ENCODE results near the gene EVPL. TPM values are rescaled to one million over a fixed set of nuclear protein-coding genes. Genes with fewer than 3 reads are reported as not detected.

EVPL gene
- polyA plus RNA-seq, 3 donors: not detected

DNA sequence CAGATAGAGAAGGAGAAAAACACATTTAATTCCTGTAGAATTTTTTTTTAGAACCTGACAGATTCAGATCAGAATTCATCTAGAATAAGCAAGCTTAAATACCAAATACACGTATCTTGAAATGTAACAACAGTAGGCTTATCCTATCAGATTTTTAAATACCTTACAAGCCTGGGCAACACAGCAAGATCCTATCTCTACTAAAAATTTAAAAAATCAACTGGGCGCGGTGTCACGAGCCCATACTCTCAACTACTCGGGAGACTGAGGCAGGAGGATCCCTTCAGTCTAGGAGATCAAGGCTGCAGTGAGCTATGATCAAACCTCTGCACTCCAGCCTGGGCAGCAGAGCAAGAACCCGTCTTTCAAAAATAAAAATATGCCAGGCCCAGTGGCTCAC lies 61.6 kb downstream of the EVPL start:
- Histone ChIP-seq H3K4me2 (replicated peaks; ENCODE audit: extremely low read depth, low read length, poor library complexity, severe bottlenecking) (no peak overlapping the region), H3K4me1 (ENCODE audit: control insufficient read depth in 1 of 2, insufficient read depth in 2 of 2, low read length in 2 of 2) (peaks cover 26 to 34% of the 10 kb centered on the region in 2 donors), H3K27ac (ENCODE audit: low read depth in 1 of 2, low read length in 2 of 2) (no peak overlapping the region), H3K9me3 (replicated peaks in 1 of 2; ENCODE audit: control insufficient read depth in 1 of 2, insufficient read depth in 1 of 2, low read length in 2 of 2) (no peaks in the 10 kb centered on the region), H4K20me1 (ENCODE audit: insufficient read depth, low read length) (peaks cover 42% of the 10 kb centered on the region), H2AFZ (ENCODE audit: insufficient read depth, low read depth, low read length, poor library complexity, severe bottlenecking) (no peak overlapping the region), H3K27me3 (ENCODE audit: control insufficient read depth in 2 of 2, insufficient read depth in 2 of 2, low read length in 2 of 2) (no peaks in the 10 kb centered on the region), H3K9ac (ENCODE audit: insufficient read depth, low read length, poor library complexity, severe bottlenecking) (no peak overlapping the region), H3K79me2 (ENCODE audit: insufficient read depth, low read length) (peaks cover 83% of the 10 kb centered on the region), H3K36me3 (replicated peaks in 1 of 2; ENCODE audit: control insufficient read depth in 1 of 2, insufficient read depth in 2 of 2, low read length in 2 of 2) (peaks cover 4 to 16% of the 10 kb centered on the region in 2 donors), H3K4me3 (replicated peaks in 1 of 3; ENCODE audit: low read depth in 2 of 3, low read length in 3 of 3) (no peak overlapping the region)
- Mint-ChIP-seq H3K36me3 (peaks cover 29 to 47% of the 10 kb centered on the region in 2 donors), H3K27ac (peak overlapping the region in 3 of 7 donors; percentile 1 to 65 (median 2)), H3K4me3 (no peak overlapping the region), H3K27me3 (ENCODE audit: low read depth in 3 of 3) (no peaks in the 10 kb centered on the region), H3K4me1 (peaks cover 37% of the 10 kb centered on the region), H3K9me3 (peaks cover 0 to 2% (median 1%) of the 10 kb centered on the region in 7 donors)
- WGBS (ENCODE audit: insufficient coverage): 94% methylated on average over 6 of the region's 6 CpGs
- TF ChIP-seq, protein P1, sequence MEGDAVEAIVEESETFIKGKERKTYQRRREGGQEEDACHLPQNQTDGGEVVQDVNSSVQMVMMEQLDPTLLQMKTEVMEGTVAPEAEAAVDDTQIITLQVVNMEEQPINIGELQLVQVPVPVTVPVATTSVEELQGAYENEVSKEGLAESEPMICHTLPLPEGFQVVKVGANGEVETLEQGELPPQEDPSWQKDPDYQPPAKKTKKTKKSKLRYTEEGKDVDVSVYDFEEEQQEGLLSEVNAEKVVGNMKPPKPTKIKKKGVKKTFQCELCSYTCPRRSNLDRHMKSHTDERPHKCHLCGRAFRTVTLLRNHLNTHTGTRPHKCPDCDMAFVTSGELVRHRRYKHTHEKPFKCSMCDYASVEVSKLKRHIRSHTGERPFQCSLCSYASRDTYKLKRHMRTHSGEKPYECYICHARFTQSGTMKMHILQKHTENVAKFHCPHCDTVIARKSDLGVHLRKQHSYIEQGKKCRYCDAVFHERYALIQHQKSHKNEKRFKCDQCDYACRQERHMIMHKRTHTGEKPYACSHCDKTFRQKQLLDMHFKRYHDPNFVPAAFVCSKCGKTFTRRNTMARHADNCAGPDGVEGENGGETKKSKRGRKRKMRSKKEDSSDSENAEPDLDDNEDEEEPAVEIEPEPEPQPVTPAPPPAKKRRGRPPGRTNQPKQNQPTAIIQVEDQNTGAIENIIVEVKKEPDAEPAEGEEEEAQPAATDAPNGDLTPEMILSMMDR (IDR thresholded peaks at IDR 0.05): no peak
- no peak for DNase-seq
- intact Hi-C loops (cut with micrococcal nuclease): no loop called here

DNA sequence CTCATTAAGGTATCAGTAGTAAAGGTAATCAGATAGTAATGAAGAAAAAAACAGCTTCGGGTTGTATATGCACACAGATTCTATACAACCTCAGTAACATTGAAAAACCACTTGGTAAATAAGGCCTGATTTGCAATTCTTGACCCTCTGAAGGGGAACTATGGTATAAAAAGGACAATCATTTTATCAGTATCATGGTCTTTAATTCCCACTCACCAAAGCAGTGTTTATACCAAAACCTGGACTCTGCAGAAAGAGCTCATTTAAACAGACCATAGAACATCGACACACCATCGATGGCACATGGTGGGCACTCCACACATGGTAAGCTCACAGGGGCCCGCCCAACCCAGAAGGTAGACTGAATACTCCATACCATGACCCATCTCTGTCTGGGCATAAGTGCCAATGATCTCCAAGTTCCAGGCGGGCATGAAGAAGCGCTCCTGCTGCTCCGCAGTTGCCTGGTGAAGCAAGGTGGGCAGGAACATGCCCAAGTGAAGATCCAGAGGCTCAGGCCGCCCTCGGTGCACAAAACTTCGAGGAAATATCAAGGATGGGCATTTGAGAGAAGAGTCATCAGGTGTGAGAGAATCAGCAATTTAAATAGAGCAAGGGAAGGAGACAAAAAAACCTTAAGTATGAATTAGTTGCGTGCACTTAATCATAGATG lies 67.1 kb downstream of the EVPL start:
- TF ChIP-seq, protein P1 (IDR thresholded peaks at IDR 0.05): no peak
- peaks cover 56% of the 10 kb centered on the region for H4K20me1 ChIP-seq (ENCODE audit: insufficient read depth, low read length)
- H3K27ac Mint-ChIP-seq: peak overlapping the region in 1 of 7 donors; percentile 54
- H3K4me3 ChIP-seq (replicated peaks in 1 of 3; ENCODE audit: low read depth in 2 of 3, low read length in 3 of 3): no peak overlapping the region
- H3K27ac ChIP-seq (ENCODE audit: low read depth in 1 of 2, low read length in 2 of 2): no peak overlapping the region
- H3K9me3 ChIP-seq (replicated peaks in 1 of 2; ENCODE audit: control insufficient read depth in 1 of 2, insufficient read depth in 1 of 2, low read length in 2 of 2): no peaks in the 10 kb centered on the region
- DNase-seq: no peak
- H3K4me1 Mint-ChIP-seq: peaks cover 17% of the 10 kb centered on the region
- H3K4me2 ChIP-seq (replicated peaks; ENCODE audit: extremely low read depth, low read length, poor library complexity, severe bottlenecking): no peak overlapping the region
- no peak overlapping the region for H3K9ac ChIP-seq (ENCODE audit: insufficient read depth, low read length, poor library complexity, severe bottlenecking)
- peaks cover 45 to 56% of the 10 kb centered on the region in 2 donors for H3K36me3 Mint-ChIP-seq
- H3K9me3 Mint-ChIP-seq: no peaks in the 10 kb centered on the region
- peaks cover 42 to 58% of the 10 kb centered on the region in 2 donors for H3K36me3 ChIP-seq (replicated peaks in 1 of 2; ENCODE audit: control insufficient read depth in 1 of 2, insufficient read depth in 2 of 2, low read length in 2 of 2)
- H3K79me2 ChIP-seq (ENCODE audit: insufficient read depth, low read length): peaks cover 58% of the 10 kb centered on the region
- WGBS (ENCODE audit: insufficient coverage): 97% methylated on average over 3 of the region's 11 CpGs
- intact Hi-C loops (cut with micrococcal nuclease): no loop called here
- no peak overlapping the region for H3K4me3 Mint-ChIP-seq
- H3K27me3 ChIP-seq (ENCODE audit: control insufficient read depth in 2 of 2, insufficient read depth in 2 of 2, low read length in 2 of 2): no peaks in the 10 kb centered on the region
- peaks cover 8 to 14% of the 10 kb centered on the region in 2 donors for H3K4me1 ChIP-seq (ENCODE audit: control insufficient read depth in 1 of 2, insufficient read depth in 2 of 2, low read length in 2 of 2)
- H3K27me3 Mint-ChIP-seq (ENCODE audit: low read depth in 3 of 3): no peaks in the 10 kb centered on the region
- no peak overlapping the region for H2AFZ ChIP-seq (ENCODE audit: insufficient read depth, low read depth, low read length, poor library complexity, severe bottlenecking)

All from CD14-positive monocyte (primary cell).